Smooth muscle cell (in vitro differentiated cells): Measurements from ENCODE around the gene GAL3ST1. TPM values are rescaled to one million over a fixed set of nuclear protein-coding genes. Genes with fewer than 3 reads are reported as not detected.
"Not testable (repeated sequence)": the region's sequence is repeated elsewhere in the genome, so short reads cannot be mapped to it uniquely, and the experiment has no call there.

Source experiments
- DNase-seq: peaks from one replicate; lab custom pipeline; 2025; ENCODE audit not compliant: unreplicated experiment; lab: John Stamatoyannopoulos, UW
- H2AFZ ChIP-seq: fragments of 200-600 bp; sonication (generic); 2 replicates; pipeline ENCODE4 v1.6.0; 2016; ENCODE audit warnings: antibody characterized with exemption, low read depth, mild to moderate bottlenecking
- H3F3A ChIP-seq: fragments of 200-600 bp; sonication (generic); 2 replicates; pipeline ENCODE4 v1.6.0; 2017; ENCODE audit warnings: antibody characterized with exemption, low read depth
- H3K27ac ChIP-seq: fragments of 200-600 bp; sonication (generic); 2 replicates; pipeline ENCODE4 v1.5.1; 2016; ENCODE audit warnings: low read depth, mild to moderate bottlenecking
- H3K27me3 ChIP-seq: fragments of 200-600 bp; sonication (generic); 2 replicates; pipeline ENCODE4 v1.6.1; 2016; ENCODE audit warnings: low read depth, mild to moderate bottlenecking
- H3K36me3 ChIP-seq: fragments of 200-600 bp; sonication (generic); 2 replicates; pipeline ENCODE4 v1.5.1; 2016; ENCODE audit warnings: low read depth
- H3K4me1 ChIP-seq: fragments of 200-600 bp; sonication (generic); 2 replicates; pipeline ENCODE4 v1.5.1; 2016; ENCODE audit warnings: low read depth
- H3K4me2 ChIP-seq: fragments of 200-600 bp; sonication (generic); 2 replicates; pipeline ENCODE4 v1.6.0; 2016; ENCODE audit warnings: mild to moderate bottlenecking
- H3K4me3 ChIP-seq: fragments of 200-600 bp; sonication (generic); 2 replicates; pipeline ENCODE4 v1.5.1; 2016; ENCODE audit warnings: mild to moderate bottlenecking
- H3K79me2 ChIP-seq: fragments of 200-600 bp; sonication (generic); 2 replicates; pipeline ENCODE4 v1.6.0; 2016; ENCODE audit warnings: low read depth, mild to moderate bottlenecking
- H3K9ac ChIP-seq: fragments of 200-600 bp; sonication (generic); 2 replicates; pipeline ENCODE4 v1.6.0; 2016; ENCODE audit warnings: low read depth
- H3K9me3 ChIP-seq: fragments of 200-600 bp; sonication (generic); replicated peaks from 2 replicates; pipeline ENCODE4 v1.5.1; 2016; ENCODE audit warnings: low read depth
- H4K20me1 ChIP-seq: fragments of 200-600 bp; sonication (generic); 2 replicates; pipeline ENCODE4 v1.6.0; 2016; ENCODE audit warnings: low read depth
- WGBS: methylation state at CpG from one replicate; pipeline ENCODE4 v1.1.7; 2016; ENCODE audit warnings: low lambda C conversion rate; 5-methylcytosine and 5-hydroxymethylcytosine counted together
- polyA plus RNA-seq: library from polyadenylated mRNA; unstranded; fragments of >200 nt; fragmentation: Nextera tagmentation; extraction: Ambion mirVana; gene quantifications from 2 replicates; pipeline ENCODE4 v1.2.1, GENCODE V29; 2016
- total RNA-seq: library from RNA; depleted of rRNA; stranded (reverse); fragments of >200 nt; gene quantifications from 2 replicates; pipeline ENCODE4 v1.2.3, GENCODE V29; 2014
- TF ChIP-seq, protein P1 (sequence below): fragments of 200-600 bp; sonication (generic); IDR thresholded peaks from 2 replicates; pipeline ENCODE4 v1.5.1; 2017; ENCODE audit warnings: borderline replicate concordance, mild to moderate bottlenecking, antibody characterized with exemption; ENCODE audit not compliant: insufficient read depth, poor library complexity, severe bottlenecking

The GAL3ST1 gene
- total and polyA plus RNA-seq, 2 experiments from 2014 or later: 0.78 TPM; not detected in 1

DNA sequence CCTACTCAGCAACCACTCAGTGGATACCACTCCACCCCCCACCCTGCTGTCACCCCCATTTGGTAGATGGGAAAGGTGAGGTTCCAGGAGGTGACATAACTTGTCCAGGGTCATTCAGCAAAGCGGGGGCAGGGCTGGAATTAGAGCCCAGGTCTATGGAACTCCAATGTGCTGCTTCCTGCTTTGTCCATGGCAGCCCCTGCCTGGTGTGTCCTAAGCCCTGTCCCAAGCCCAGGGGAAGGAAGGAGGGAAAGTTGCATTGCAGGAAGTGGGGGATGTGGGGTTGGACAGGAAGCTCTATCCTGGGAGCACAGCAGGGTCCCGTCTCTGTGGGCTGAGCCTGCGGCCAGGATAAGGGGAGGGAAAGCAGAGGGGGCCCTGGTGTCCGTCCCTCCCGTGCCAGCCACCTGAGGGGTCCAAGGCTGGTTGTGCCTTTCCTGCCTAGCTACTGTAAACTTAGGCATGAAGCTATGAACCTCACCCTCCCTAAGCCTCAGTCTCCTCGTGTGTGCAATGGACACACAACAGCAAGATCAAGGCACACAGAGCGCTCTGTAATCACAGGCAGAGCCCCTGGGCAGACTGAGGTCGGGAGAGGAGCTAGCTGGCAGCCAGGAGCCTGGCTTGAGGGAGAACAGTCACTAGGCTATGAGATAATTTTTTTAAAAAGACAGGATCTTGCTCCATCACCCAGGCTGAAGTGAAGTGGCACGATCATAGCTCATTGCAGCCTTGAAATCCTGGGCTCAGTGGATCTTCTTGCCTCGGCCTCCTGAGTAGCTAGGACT, 12.9 kb downstream of the GAL3ST1 start:
- H3K27ac ChIP-seq: no peak overlapping the region
- no peaks in the 10 kb centered on the region for H3K36me3 ChIP-seq
- H3K4me3 ChIP-seq: no peak overlapping the region
- DNase-seq: no peak
- WGBS: 66% methylated on average over 10 of the region's 10 CpGs
- no peaks in the 10 kb centered on the region for H3K4me1 ChIP-seq
- TF ChIP-seq, protein P1, sequence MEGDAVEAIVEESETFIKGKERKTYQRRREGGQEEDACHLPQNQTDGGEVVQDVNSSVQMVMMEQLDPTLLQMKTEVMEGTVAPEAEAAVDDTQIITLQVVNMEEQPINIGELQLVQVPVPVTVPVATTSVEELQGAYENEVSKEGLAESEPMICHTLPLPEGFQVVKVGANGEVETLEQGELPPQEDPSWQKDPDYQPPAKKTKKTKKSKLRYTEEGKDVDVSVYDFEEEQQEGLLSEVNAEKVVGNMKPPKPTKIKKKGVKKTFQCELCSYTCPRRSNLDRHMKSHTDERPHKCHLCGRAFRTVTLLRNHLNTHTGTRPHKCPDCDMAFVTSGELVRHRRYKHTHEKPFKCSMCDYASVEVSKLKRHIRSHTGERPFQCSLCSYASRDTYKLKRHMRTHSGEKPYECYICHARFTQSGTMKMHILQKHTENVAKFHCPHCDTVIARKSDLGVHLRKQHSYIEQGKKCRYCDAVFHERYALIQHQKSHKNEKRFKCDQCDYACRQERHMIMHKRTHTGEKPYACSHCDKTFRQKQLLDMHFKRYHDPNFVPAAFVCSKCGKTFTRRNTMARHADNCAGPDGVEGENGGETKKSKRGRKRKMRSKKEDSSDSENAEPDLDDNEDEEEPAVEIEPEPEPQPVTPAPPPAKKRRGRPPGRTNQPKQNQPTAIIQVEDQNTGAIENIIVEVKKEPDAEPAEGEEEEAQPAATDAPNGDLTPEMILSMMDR: no peak
- H4K20me1 ChIP-seq: no peaks in the 10 kb centered on the region
- no peaks in the 10 kb centered on the region for H3F3A ChIP-seq
- no peak overlapping the region for H2AFZ ChIP-seq
- no peaks in the 10 kb centered on the region for H3K79me2 ChIP-seq
- H3K9me3 ChIP-seq: no peaks in the 10 kb centered on the region
- H3K27me3 ChIP-seq: peaks cover 14% of the 10 kb centered on the region
- no peak overlapping the region for H3K9ac ChIP-seq
- no peak overlapping the region for H3K4me2 ChIP-seq

DNA sequence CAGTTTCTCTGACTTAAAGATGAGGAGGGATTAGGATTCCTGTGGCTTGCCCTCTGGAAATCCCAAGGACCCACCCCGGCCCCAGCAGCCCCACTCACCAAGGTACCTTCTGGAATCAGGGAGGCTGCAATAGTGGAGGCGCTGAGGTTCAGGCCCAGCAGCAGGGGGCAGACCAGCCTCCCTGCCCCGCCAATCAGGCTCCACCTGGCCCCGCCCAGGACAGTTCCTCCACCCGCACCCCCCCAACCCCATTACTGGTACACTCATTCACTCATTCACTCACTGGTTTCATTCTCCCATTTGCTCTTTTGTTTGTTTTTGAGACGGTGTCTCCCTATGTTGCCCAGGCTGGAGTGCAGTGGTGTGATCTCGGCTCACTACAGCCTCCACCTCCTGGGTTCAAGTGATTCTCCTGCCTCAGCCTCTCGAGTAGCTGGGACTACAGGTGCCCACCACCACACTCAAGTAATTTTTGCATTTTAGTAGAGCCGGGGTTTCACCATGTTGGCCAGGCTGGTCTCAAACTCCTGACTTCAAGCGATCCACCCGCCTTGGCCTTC, 13.7 kb downstream of the GAL3ST1 start:
- 96% methylated on average over 8 of the region's 11 CpGs for WGBS
- not testable (repeated sequence) for H3K9me3 ChIP-seq, H3K4me2 ChIP-seq, H3F3A ChIP-seq, H3K27me3 ChIP-seq, H3K27ac ChIP-seq, H2AFZ ChIP-seq, H3K79me2 ChIP-seq, H3K36me3 ChIP-seq, H3K4me1 ChIP-seq, H4K20me1 ChIP-seq, DNase-seq, H3K9ac ChIP-seq, H3K4me3 ChIP-seq

DNA sequence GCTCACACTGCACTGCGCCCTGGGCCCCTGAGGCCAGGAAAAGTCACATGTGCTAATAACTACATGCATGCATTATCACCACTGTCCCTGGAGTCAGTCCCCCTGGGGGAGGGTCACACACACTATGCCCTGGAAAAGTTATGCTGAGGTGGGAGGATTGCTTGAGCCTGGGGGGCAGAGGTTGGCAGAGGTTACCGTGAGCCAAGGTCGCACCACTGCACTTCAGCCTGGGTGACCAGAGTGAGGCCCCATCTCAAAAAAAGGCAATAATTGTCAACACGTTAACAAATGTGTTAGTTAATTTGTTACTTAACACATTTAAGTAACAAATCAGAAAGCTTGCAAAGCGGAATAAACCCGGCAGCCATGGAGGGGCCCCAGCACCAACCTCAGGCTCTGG, 14.6 kb downstream of the GAL3ST1 start:
- H3K36me3 ChIP-seq: no peaks in the 10 kb centered on the region
- no peak overlapping the region for H3K4me2 ChIP-seq
- no peak overlapping the region for H2AFZ ChIP-seq
- H3K4me1 ChIP-seq: no peaks in the 10 kb centered on the region
- H3F3A ChIP-seq: no peaks in the 10 kb centered on the region
- WGBS: 87% methylated on average over 6 of the region's 6 CpGs
- no peaks in the 10 kb centered on the region for H3K79me2 ChIP-seq
- H3K27ac ChIP-seq: no peak overlapping the region
- TF ChIP-seq, protein P1: no peak
- no peak for DNase-seq
- no peak overlapping the region for H3K4me3 ChIP-seq
- H3K9ac ChIP-seq: no peak overlapping the region
- no peaks in the 10 kb centered on the region for H3K9me3 ChIP-seq
- no peaks in the 10 kb centered on the region for H4K20me1 ChIP-seq
- H3K27me3 ChIP-seq: no peaks in the 10 kb centered on the region

DNA sequence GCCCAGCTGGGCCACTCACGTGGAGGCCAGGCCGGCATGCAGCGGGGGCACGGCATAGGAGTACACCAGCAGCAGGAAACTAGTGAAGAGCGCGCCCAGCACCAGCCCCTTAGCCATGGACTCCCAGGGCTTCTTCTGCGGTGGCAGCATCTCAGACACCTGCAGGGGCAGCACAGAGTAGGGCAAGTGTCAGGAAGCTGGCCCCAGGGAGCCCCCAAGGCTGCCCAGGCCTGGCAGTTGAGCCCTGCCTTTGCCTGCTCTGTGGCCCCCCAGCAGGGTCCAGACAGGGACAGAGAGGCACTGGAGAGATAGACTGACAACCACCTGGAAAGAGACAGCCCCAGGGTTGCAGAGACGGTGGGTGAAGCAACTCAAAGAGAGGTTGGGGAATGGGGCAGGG, 17.2 kb downstream of the GAL3ST1 start:
- no peaks in the 10 kb centered on the region for H3K79me2 ChIP-seq
- H3F3A ChIP-seq: no peaks in the 10 kb centered on the region
- no peak overlapping the region for H2AFZ ChIP-seq
- TF ChIP-seq, protein P1: no peak
- no peak overlapping the region for H3K9ac ChIP-seq
- H3K36me3 ChIP-seq: no peaks in the 10 kb centered on the region
- no peaks in the 10 kb centered on the region for H3K27me3 ChIP-seq
- H3K4me2 ChIP-seq: no peak overlapping the region
- H3K27ac ChIP-seq: no peak overlapping the region
- H3K4me3 ChIP-seq: no peak overlapping the region
- WGBS: 85% methylated on average over 8 of the region's 8 CpGs
- H3K9me3 ChIP-seq: no peaks in the 10 kb centered on the region
- no peaks in the 10 kb centered on the region for H3K4me1 ChIP-seq
- no peak for DNase-seq
- no peaks in the 10 kb centered on the region for H4K20me1 ChIP-seq
